Inferior parietal cortex (tissue), 1 donor: ENCODE measurements around the gene DCLRE1A.

Experiments used
- DNase-seq: peaks from one replicate; pipeline ENCODE4 v3.0.0-alpha.2; 2016; ENCODE audit errors: extremely low spot score

The DCLRE1A gene

GRCh38 chr10:113788604-113789083 lies 65.2 kb downstream of the DCLRE1A start:
- peak; percentile 79 for DNase-seq
